OCI-M2 (cell line): ENCODE measurements around the gene SAAL1.

Experiments used
- DNase-seq: peaks from one replicate; lab custom pipeline; 2025; ENCODE audit not compliant: unreplicated experiment; lab: John Stamatoyannopoulos, UW

SAAL1 gene

DNA sequence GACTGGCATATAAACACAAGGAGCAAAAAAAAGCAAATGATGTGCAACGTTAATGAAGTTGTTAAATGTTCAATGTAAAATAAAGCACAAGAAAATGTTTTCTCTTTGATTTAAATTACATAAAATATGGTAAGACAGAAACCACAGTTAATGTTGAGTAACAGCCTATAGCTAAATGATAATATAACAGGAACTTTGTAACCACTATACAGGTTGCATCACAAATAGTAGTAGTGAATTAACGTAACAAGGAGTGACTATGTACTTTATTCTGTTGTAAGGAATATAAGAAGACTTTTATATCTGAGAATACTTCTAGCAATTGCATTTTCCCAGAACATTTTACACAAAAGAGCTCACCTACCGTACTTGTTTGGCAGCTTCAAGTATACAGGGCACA lies 16.9 kb downstream of the SAAL1 start:
- no peak for DNase-seq

DNA sequence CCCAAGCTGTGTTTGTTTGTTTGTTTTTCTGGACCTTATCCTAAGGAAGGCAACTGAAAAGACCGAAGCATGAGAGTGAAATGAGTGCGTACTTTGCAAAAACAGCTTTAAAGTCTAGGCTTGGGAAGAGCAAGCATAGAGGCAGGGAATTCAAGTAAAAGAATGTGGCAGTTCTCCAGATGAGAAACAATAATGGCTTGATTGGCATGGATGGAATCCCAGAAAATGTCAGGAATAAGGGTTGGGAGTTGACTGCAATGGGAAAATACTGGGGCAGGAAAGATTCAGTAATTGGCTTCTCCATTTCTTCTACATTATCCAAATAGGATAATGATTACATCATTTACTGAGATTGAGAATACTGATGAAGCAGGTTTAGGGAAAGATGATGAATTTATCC lies 17.5 kb downstream of the SAAL1 start:
- DNase-seq = no peak

- DNase-seq = no peak
These were observed 24.3 kb downstream of the SAAL1 start for GRCh38 chr11:18081551-18081950.

GRCh38 chr11:18080451-18080850 lies 25.4 kb downstream of the SAAL1 start:
- DNase-seq = no peak

DNA sequence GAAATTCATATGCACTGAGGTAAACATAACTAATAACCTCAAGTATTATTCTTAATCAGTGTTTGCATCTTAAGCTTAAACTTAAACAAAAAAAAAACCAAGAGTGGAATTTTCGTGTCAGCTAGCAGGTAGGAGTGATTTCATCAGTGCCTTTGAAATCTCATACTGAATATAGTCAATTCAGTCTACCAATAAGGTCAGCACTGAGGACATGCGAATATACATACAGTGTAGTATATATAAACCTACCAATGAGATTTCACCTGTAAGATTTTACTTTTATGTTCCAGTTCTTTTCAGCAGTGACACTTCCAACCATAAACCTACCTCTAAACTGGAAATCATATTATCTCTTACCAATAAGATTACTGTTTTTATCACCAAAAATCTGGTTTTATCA lies 27.0 kb downstream of the SAAL1 start:
- DNase-seq = no peak

DNA sequence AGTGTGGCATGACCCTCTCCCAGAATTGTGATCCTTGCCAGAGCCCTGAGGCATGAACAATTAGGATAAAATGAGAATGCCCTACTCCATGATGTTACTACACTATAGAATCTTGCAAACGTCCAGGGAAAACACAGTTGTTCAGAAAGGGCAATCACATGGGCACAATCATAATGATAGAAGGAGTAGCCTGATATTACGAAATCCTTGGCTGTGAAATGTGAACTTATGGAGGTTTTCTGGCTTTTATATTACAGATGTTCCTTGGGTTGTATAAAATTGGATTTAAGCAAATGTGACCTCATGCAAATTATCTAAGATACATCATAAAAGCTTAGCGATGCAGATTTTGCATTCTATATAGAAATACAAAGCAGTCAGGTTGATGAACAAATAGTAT lies 30.4 kb downstream of the SAAL1 start:
- no peak for DNase-seq

DNA sequence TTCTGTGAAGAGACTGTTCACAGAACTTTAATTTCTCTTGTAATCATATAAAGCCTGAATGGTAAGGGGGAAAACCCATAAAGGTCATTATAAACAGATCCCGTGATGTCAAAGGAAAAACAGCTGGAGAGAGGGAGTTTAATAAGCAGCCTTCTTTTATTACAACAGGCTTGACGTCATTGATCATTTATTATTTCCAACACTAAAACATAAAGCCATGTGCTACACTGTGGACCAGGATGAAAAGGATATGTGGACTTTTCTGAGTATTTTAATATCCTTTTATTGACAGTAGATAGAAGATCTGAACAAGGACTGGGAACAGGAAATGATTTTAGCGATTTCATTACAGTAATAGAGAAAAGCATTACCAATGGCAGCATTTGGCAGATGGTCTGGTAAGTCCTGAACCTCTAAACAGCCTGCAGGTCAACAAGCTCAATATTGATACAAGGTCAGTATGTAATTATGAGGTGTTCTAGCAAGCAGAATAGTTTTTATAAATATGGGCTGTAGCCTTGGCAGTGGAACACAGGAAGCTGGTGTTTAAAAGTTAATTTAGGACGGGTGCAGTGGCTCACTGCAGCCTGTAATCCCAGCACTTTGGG lies 34.7 kb downstream of the SAAL1 start:
- no peak for DNase-seq

GRCh38 chr11:18067372-18067771 lies 38.5 kb downstream of the SAAL1 start:
- no peak for DNase-seq

DNA sequence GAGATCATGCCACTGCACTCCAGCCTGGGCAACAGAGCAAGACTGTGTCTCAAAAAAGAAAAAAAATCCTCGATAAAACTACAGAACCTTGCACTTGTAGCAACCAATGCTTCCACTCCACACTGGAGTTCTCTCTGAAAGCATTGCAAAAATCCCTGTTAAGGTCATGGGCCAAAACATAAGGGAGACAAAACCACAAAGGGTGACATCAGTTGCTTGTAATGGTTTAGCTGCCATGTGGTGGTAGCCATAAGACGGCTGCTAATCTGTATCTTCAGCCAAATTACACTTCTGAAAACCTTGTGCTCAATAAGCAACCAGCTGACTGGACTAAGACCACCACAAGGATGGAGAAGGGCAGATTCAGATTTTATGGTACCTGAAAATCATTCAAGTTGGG lies 39.3 kb downstream of the SAAL1 start:
- no peak for DNase-seq

DNA sequence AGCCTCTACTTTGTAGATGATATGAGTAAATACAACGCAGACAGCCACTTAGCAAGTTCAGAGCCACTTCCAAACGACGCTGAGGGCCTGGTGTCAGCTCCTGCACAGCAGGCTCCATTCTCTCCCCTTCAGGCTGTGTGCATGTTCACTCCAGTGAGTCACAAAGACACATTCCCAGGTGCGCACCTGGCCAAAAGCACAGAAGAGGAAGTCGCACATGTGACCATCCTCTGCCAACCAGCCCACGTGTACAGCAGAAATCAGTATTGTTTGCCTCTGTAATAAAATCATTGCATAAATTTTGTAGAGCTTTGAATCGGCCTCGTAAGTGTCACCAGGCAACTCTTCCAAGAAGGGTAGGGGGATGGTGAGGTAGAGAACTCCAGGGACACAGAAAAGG lies 40.3 kb downstream of the SAAL1 start:
- no peak for DNase-seq

DNA sequence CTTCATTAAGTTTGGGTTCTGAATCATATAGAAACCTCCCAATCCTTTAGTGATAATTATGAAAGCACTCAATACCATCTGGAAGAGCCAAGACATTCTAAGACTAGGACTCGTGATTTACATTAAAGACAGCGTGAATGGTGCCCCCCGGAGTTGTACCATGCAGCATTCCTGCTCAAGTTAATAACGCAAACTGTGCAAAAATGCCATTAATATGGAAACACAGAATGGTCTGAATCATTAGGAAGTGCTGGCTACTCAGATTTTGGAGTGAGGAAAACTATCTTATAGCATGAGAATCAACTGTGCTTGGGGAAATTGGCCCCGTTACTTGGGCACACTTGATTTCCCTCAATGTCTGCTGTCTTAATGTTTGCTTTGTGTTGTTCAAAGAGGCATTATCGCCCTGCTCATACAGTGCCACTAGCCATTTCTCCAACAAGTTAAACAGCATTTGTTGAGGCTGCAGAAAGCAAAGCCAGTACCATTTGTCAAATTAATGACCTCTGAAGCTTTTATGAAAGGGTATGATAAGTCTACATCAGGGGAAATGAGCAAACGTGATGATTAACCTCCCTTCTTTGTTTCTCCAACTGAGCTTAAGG lies 41.3 kb downstream of the SAAL1 start:
- DNase-seq = no peak

- no peak for DNase-seq
These were observed 41.9 kb downstream of the SAAL1 start for GRCh38 chr11:18063862-18064434.

GRCh38 chr11:18063125-18063524 lies 42.8 kb downstream of the SAAL1 start:
- DNase-seq = no peak

DNA sequence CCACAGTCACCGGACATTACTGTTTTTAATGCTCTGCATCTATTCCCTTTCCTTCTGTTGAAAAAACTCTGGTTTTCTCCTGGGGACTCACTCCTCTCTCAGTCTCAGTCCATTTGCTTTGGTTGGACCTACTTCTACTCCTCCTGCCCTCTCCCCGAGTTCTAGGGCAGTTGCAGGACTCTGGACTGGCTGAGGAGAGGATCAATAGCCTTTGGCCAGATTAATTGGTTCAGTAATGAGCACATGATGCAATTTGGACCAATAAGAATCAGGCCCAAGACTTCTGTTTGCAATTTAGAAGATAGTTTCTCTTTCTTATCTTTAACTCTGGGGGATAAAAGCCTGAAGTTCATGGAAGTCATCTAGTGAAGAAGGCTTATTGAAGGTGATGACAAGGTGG lies 44.5 kb downstream of the SAAL1 start:
- no peak for DNase-seq

DNA sequence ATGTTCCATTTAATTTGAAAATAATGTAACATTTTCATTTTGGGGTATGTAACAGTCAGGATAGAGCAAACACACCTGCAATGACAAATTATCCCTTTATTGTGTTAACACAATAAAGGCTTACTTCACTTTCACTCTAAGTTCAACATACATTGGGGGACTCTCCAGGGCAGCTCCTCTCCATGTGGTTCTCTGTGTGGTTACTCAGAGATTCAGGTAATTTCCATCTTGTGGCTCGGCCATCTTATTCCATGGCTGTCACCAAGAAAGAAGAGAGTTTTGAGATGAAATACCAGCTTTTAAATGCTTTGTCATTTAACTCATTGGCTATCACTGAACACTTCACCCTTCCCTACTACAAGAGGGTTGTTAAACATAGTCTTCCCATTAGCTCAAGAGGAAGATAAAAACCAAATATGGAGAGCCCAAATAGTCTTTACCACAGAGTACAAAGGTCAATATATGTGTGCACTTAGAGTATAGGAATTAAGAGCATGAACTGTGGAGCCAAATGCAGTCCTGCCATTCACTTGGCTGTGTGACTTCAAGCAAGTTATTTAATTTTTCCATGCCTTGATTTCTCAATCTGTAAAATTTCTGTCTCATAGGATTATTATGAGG lies 49.2 kb downstream of the SAAL1 start:
- DNase-seq = no peak

GRCh38 chr11:18054511-18055103 lies 51.3 kb downstream of the SAAL1 start:
- no peak for DNase-seq

- no peak for DNase-seq
These were observed 55.0 kb downstream of the SAAL1 start for GRCh38 chr11:18050848-18051247.

DNA sequence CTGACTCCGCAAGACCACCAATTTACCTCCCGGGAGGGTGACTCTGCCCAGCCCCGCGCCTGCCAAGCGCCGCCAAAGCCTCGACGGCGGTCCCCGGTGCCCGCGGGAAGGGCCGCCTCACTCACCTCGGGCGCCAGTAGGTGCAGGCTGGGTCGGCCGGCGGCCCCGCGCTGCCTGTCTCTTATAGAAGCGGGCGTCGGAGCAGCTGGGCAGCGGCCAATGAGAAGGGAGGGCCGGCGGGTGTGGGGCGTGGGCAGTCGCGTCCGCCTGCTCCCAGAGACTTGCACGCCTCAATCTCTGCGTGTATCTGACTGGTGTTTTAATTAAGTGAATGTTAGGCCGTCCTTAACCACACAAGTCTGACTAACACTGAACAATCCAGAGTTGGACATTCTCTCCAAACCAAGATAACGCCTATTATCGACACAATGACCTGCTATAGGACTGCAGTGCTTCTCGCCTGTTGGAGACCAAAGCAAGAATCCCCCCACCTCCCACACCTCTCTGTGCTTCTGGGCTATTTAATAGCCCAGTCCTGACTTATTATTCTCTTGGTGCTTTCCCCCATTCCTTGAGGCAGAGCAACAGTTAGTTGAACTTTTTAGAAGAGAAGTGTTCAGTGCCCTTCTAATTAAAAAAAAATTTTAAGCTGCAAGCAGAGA lies 59.6 kb downstream of the SAAL1 start, which contains the start of gene TPH1:
TSS of gene TPH1 (minus strand) at position 154 of the 662 bp plus-strand sequence. CDS start 5,507 bp downstream, outside the sequence.
- DNase-seq = no peak

- no peak for DNase-seq
These were observed 69.4 kb downstream of the SAAL1 start for GRCh38 chr11:18036456-18036855.
